Tibial artery (tissue), 4 donors: ENCODE data around the gene PIGN.

ENCODE experiments used
- DNase-seq, 2 donors: peaks; one replicate each; pipeline ENCODE4 v3.0.0-alpha.2; 2019
- H3K27ac ChIP-seq, 2 donors: fragments of 200-600 bp; sonication (generic) in 1 of 2; 1 replicate in 1 of 2; 2 replicates in 1 of 2; pipeline ENCODE4 v1.5.1; 2018 to 2019; ENCODE audit warnings: mild to moderate bottlenecking in 1 of 2
- H3K27me3 ChIP-seq, 2 donors: fragments of 200-600 bp; sonication (generic) in 1 of 2; one replicate each; pipeline versions ENCODE4 v1.5.1 to v1.6.0; 2016 to 2019
- H3K36me3 ChIP-seq, 3 donors: fragments of 200-600 bp; sonication (generic) in 2 of 3; one replicate each; pipeline ENCODE4 v1.5.1; 2016 to 2019; ENCODE audit warnings: mild to moderate bottlenecking in 2 of 3
- H3K4me1 ChIP-seq, 4 donors: fragments of 200-600 bp; sonication (generic) in 2 of 4; 1 replicate in 3 of 4; 2 replicates in 1 of 4; pipeline ENCODE4 v1.5.1; 2016 to 2019
- H3K4me3 ChIP-seq, 2 donors: fragments of 200-600 bp; sonication (generic) in 1 of 2; 1 replicate in 1 of 2; 2 replicates in 1 of 2; pipeline ENCODE4 v1.5.1; 2018 to 2019; ENCODE audit warnings: mild to moderate bottlenecking in 2 of 2
- H3K9me3 ChIP-seq, 3 donors: fragments of 200-600 bp; sonication (generic) in 1 of 3; one replicate each; pipeline ENCODE4 v1.5.1; 2016 to 2019
- intact Hi-C: fragments of 100-400 bp; cut with DNase I; formaldehyde crosslinking; loops from one replicate; pipeline ENCODE4 v1.15.0; 2023; ENCODE audit warnings: low total_unique reads
- TF ChIP-seq, protein P1 (sequence below), 2 experiments: fragments of 200-600 bp in 1 of 2; fragments of 450-650 bp in 1 of 2; IDR thresholded peaks; one replicate each; pipeline ENCODE4 v1.5.1; 2017 to 2019; ENCODE audit warnings: antibody characterized with exemption in 2 of 2, mild to moderate bottlenecking in 1 of 2, moderate library complexity in 1 of 2

PIGN gene

DNA sequence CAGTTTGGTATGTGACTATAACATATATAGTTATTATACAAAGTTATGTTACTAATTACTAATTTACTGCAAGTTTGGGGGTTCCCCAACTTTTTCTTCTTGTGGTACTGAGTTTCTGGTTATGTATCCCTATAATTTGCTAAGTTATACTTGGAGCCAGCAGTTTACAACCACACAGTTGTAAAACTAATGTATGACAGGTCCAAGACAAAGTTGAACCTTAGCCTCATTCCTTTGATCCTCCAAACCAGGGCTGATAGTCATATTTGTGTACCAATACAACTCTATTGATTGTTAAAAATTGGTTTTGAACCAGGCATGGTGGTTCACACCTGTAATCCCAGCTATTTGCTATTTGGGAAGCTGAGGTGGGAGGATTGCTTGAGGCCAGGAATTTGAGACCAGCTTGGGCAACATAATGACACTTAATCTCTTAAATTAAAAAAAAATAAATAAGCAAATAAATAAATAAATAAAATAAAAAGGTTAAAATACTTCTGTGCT, 24.5 kb upstream of the PIGN start:
- intact Hi-C loops, result no loop called here
- H3K9me3 ChIP-seq, result no peaks in the 10 kb centered on the region
- no peaks in the 10 kb centered on the region for H3K4me1 ChIP-seq
- no peak for DNase-seq
- no peaks in the 10 kb centered on the region for H3K27me3 ChIP-seq
- TF ChIP-seq, protein P1, sequence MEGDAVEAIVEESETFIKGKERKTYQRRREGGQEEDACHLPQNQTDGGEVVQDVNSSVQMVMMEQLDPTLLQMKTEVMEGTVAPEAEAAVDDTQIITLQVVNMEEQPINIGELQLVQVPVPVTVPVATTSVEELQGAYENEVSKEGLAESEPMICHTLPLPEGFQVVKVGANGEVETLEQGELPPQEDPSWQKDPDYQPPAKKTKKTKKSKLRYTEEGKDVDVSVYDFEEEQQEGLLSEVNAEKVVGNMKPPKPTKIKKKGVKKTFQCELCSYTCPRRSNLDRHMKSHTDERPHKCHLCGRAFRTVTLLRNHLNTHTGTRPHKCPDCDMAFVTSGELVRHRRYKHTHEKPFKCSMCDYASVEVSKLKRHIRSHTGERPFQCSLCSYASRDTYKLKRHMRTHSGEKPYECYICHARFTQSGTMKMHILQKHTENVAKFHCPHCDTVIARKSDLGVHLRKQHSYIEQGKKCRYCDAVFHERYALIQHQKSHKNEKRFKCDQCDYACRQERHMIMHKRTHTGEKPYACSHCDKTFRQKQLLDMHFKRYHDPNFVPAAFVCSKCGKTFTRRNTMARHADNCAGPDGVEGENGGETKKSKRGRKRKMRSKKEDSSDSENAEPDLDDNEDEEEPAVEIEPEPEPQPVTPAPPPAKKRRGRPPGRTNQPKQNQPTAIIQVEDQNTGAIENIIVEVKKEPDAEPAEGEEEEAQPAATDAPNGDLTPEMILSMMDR (IDR thresholded peaks at IDR 0.05), result no peak
- H3K27ac ChIP-seq, result no peak overlapping the region
- H3K4me3 ChIP-seq, result no peak overlapping the region
- H3K36me3 ChIP-seq, result peaks cover 8 to 18% (median 18%) of the 10 kb centered on the region in 3 donors

DNA sequence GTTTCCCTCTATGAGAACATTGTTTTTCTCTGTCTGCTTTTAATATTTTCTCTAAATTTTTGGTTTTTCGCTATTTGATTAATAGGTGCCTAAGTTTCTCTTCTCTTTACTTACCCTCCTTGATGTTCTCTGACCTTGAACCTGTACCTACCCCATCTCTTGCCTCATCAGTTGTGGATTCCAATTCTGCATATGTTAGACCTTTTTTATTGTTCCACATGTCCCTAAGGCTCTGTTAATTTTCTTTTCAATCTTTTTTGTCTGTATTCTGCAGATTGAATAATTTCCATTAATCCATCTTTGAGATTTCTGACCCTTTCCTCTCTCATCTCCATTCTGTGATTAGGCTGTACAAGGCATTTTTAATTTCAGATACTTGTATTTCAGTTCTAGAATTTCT, 23.3 kb upstream of the PIGN start:
- peaks cover 8 to 18% (median 16%) of the 10 kb centered on the region in 3 donors for H3K36me3 ChIP-seq
- no peak overlapping the region for H3K4me3 ChIP-seq
- no peak for DNase-seq
- H3K27me3 ChIP-seq, result no peaks in the 10 kb centered on the region
- H3K4me1 ChIP-seq, result no peaks in the 10 kb centered on the region
- intact Hi-C loops, result no loop called here
- no peak overlapping the region for H3K27ac ChIP-seq
- TF ChIP-seq, protein P1 (IDR thresholded peaks at IDR 0.05), result no peak
- H3K9me3 ChIP-seq, result no peaks in the 10 kb centered on the region

DNA sequence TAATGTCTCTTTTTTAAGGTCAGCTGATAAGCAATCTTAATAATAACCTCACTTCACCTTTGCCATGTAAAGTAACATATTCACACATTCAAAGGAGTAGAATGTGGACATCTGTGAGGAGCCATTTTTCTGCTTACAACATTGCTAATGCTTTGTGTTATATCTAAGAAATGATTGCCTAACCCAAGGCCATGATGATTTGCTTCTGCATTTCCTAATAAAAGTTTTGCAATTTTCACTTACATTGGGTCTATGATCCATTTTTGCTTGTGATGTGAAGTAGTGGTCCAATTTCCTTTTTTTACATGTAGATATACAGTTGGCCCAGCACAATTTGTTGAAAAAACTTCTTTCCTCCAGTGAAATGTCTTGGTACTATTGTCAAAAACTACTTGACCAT, 22.2 kb upstream of the PIGN start:
- no peak overlapping the region for H3K4me3 ChIP-seq
- no peak overlapping the region for H3K27ac ChIP-seq
- TF ChIP-seq, protein P1 (IDR thresholded peaks at IDR 0.05), result no peak
- H3K27me3 ChIP-seq, result no peaks in the 10 kb centered on the region
- peaks cover 7 to 12% (median 8%) of the 10 kb centered on the region in 3 donors for H3K36me3 ChIP-seq
- no peak for DNase-seq
- no peaks in the 10 kb centered on the region for H3K4me1 ChIP-seq
- no peaks in the 10 kb centered on the region for H3K9me3 ChIP-seq
- intact Hi-C loops, result no loop called here

DNA sequence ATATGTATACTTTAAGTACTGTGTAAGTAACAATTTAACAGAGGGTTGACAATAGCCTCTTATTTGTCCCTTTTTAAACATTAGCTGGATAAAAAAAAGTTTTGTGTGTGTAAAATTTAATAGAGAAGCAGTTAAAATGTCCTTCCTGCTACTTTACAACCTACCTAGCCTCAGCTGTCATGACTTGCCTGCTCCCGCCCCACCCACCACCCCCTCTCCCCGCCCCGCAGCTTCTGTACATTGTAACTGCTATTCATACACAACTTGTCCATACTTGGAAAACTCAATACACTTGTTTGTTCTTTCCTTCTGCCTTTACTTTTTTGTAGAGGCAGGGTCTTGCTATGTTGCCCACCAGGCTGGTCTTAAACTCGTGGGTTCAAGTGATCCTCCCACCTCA, 19.7 kb upstream of the PIGN start:
- DNase-seq, result no peak
- peaks cover 0 to 2% (median 0%) of the 10 kb centered on the region in 3 donors for H3K36me3 ChIP-seq
- H3K4me1 ChIP-seq, result no peaks in the 10 kb centered on the region
- no peak overlapping the region for H3K4me3 ChIP-seq
- intact Hi-C loops, result no loop called here
- H3K27me3 ChIP-seq, result no peaks in the 10 kb centered on the region
- TF ChIP-seq, protein P1 (IDR thresholded peaks at IDR 0.05), result no peak
- no peak overlapping the region for H3K27ac ChIP-seq
- no peaks in the 10 kb centered on the region for H3K9me3 ChIP-seq

DNA sequence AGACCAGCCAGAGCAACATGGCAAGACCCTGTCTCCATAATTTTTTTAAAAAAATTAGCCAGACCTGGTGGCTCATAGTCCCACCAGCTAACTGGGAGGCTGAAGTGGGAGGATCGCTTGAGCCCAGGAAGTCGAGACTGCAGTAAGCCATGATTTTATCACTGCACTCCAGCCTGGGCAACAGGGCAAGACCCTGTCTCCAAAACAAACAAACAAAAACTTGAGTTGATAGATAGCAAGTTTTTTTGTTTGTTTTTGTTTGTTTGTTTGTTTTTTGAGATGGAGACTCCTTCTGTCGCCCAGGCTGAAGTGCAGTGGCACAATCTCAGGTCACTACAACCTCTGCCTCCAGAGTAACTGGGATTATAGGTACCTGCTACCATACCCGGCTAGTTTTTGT, 19.0 kb upstream of the PIGN start:
- Histone ChIP-seq H3K27me3 (no peaks in the 10 kb centered on the region), H3K36me3 (no peaks in the 10 kb centered on the region)
- intact Hi-C loops, result no loop called here

More for the DNA sequence above, 19.0 kb upstream of the PIGN start:
- TF ChIP-seq, protein P1 (IDR thresholded peaks at IDR 0.05), result no peak
- Histone ChIP-seq H3K9me3 (no peaks in the 10 kb centered on the region), H3K27ac (no peak overlapping the region), H3K4me3 (no peak overlapping the region), H3K4me1 (no peaks in the 10 kb centered on the region)
- DNase-seq, result no peak
